Measurements from ENCODE around the gene GLB1L.
A peak's percentile ranks its signal among the peaks of the same experiment; 100 is the strongest.

Gene GLB1L

GRCh38 chr2:219245148-219245898 is at the start of gene GLB1L, which contains the start of gene STK16:
GLB1L (minus strand) TSS chr2:219245444; CDS start chr2:219243573, 1,871 bp downstream.
STK16 (plus strand) TSS chr2:219245479; CDS start chr2:219246000, 521 bp downstream.
- Histone ChIP-seq H3K9ac (ENCODE audit: low read length) (peak within 1 kb of the TSS; percentile 92), H3K27ac (ENCODE audit: low read depth, low read length) (peak within 1 kb of the TSS; percentile 94), H3K36me3 (ENCODE audit: control insufficient read depth, insufficient read depth, low read length) (peaks cover 3% of the 10 kb centered on the region), H3K4me1 (ENCODE audit: control insufficient read depth, insufficient read depth, low read length) (peaks cover 24% of the 10 kb centered on the region), H3K4me3 (ENCODE audit: low read length) (peak within 1 kb of the TSS; percentile 85), H3K27me3 (ENCODE audit: control insufficient read depth, insufficient read depth, low read length) (no peaks in the 10 kb centered on the region)

- peak overlapping the region; percentile 72 for H3K27ac ChIP-seq (ENCODE audit: low read depth, low read length)
Observed at GRCh38 chr2:219294356-219295351, 49.4 kb upstream of the GLB1L start.

GRCh38 chr2:219293736-219294231 is 48.5 kb upstream of the GLB1L start:
- H3K27ac ChIP-seq (ENCODE audit: low read depth, low read length) = no peak overlapping the region
- H3K4me3 ChIP-seq (ENCODE audit: low read length) = no peak overlapping the region
- no peaks in the 10 kb centered on the region for H3K27me3 ChIP-seq (ENCODE audit: control insufficient read depth, insufficient read depth, low read length)
- no peaks in the 10 kb centered on the region for H3K36me3 ChIP-seq (ENCODE audit: control insufficient read depth, insufficient read depth, low read length)
- no peak overlapping the region for H3K9ac ChIP-seq (ENCODE audit: low read length)
- peaks cover 10% of the 10 kb centered on the region for H3K4me1 ChIP-seq (ENCODE audit: control insufficient read depth, insufficient read depth, low read length)

More at GRCh38 chr2:219294356-219295351, 49.4 kb upstream of the GLB1L start:
- Histone ChIP-seq H3K36me3 (ENCODE audit: control insufficient read depth, insufficient read depth, low read length) (no peaks in the 10 kb centered on the region), H3K4me3 (ENCODE audit: low read length) (peak overlapping the region; percentile 56), H3K9ac (ENCODE audit: low read length) (peak overlapping the region; percentile 43), H3K27me3 (ENCODE audit: control insufficient read depth, insufficient read depth, low read length) (no peaks in the 10 kb centered on the region), H3K4me1 (ENCODE audit: control insufficient read depth, insufficient read depth, low read length) (peaks cover 6% of the 10 kb centered on the region)

- Histone ChIP-seq H3K27me3 (ENCODE audit: control insufficient read depth, insufficient read depth, low read length) (no peaks in the 10 kb centered on the region), H3K4me1 (ENCODE audit: control insufficient read depth, insufficient read depth, low read length) (peaks cover 10% of the 10 kb centered on the region), H3K4me3 (ENCODE audit: low read length) (no peak overlapping the region), H3K36me3 (ENCODE audit: control insufficient read depth, insufficient read depth, low read length) (no peaks in the 10 kb centered on the region), H3K9ac (ENCODE audit: low read length) (no peak overlapping the region), H3K27ac (ENCODE audit: low read depth, low read length) (no peak overlapping the region)
Observed at GRCh38 chr2:219292616-219293015, 47.4 kb upstream of the GLB1L start.

- H3K27ac ChIP-seq (ENCODE audit: low read depth, low read length) = no peak overlapping the region
- H3K36me3 ChIP-seq (ENCODE audit: control insufficient read depth, insufficient read depth, low read length) = no peaks in the 10 kb centered on the region
- peaks cover 10% of the 10 kb centered on the region for H3K4me1 ChIP-seq (ENCODE audit: control insufficient read depth, insufficient read depth, low read length)
- H3K9ac ChIP-seq (ENCODE audit: low read length) = no peak overlapping the region
- H3K4me3 ChIP-seq (ENCODE audit: low read length) = no peak overlapping the region
- no peaks in the 10 kb centered on the region for H3K27me3 ChIP-seq (ENCODE audit: control insufficient read depth, insufficient read depth, low read length)
Observed at GRCh38 chr2:219291910-219292490, 46.8 kb upstream of the GLB1L start.

- H3K4me3 ChIP-seq (ENCODE audit: low read length) = no peak overlapping the region
Observed at GRCh38 chr2:219291394-219291793, 46.1 kb upstream of the GLB1L start.

GRCh38 chr2:219290381-219291171 is 45.3 kb upstream of the GLB1L start:
- peaks cover 10% of the 10 kb centered on the region for H3K4me1 ChIP-seq (ENCODE audit: control insufficient read depth, insufficient read depth, low read length)

More at GRCh38 chr2:219291394-219291793, 46.1 kb upstream of the GLB1L start:
- H3K27ac ChIP-seq (ENCODE audit: low read depth, low read length) = no peak overlapping the region
- no peaks in the 10 kb centered on the region for H3K36me3 ChIP-seq (ENCODE audit: control insufficient read depth, insufficient read depth, low read length)
- H3K4me1 ChIP-seq (ENCODE audit: control insufficient read depth, insufficient read depth, low read length) = peaks cover 10% of the 10 kb centered on the region
- no peak overlapping the region for H3K9ac ChIP-seq (ENCODE audit: low read length)
- no peaks in the 10 kb centered on the region for H3K27me3 ChIP-seq (ENCODE audit: control insufficient read depth, insufficient read depth, low read length)

GRCh38 chr2:219289537-219290361 is 44.5 kb upstream of the GLB1L start:
- peaks cover 10% of the 10 kb centered on the region for H3K4me1 ChIP-seq (ENCODE audit: control insufficient read depth, insufficient read depth, low read length)

More at GRCh38 chr2:219290381-219291171, 45.3 kb upstream of the GLB1L start:
- H3K9ac ChIP-seq (ENCODE audit: low read length) = no peak overlapping the region
- no peak overlapping the region for H3K4me3 ChIP-seq (ENCODE audit: low read length)
- no peak overlapping the region for H3K27ac ChIP-seq (ENCODE audit: low read depth, low read length)
- no peaks in the 10 kb centered on the region for H3K27me3 ChIP-seq (ENCODE audit: control insufficient read depth, insufficient read depth, low read length)
- no peaks in the 10 kb centered on the region for H3K36me3 ChIP-seq (ENCODE audit: control insufficient read depth, insufficient read depth, low read length)

GRCh38 chr2:219289195-219289536 is 43.9 kb upstream of the GLB1L start:
- Histone ChIP-seq H3K4me3 (ENCODE audit: low read length) (peak overlapping the region; percentile 29), H3K9ac (ENCODE audit: low read length) (no peak overlapping the region), H3K27me3 (ENCODE audit: control insufficient read depth, insufficient read depth, low read length) (no peaks in the 10 kb centered on the region), H3K27ac (ENCODE audit: low read depth, low read length) (peak overlapping the region; percentile 56), H3K36me3 (ENCODE audit: control insufficient read depth, insufficient read depth, low read length) (peaks cover 4% of the 10 kb centered on the region), H3K4me1 (ENCODE audit: control insufficient read depth, insufficient read depth, low read length) (peaks cover 10% of the 10 kb centered on the region)

More at GRCh38 chr2:219289537-219290361, 44.5 kb upstream of the GLB1L start:
- Histone ChIP-seq H3K27me3 (ENCODE audit: control insufficient read depth, insufficient read depth, low read length) (no peaks in the 10 kb centered on the region), H3K36me3 (ENCODE audit: control insufficient read depth, insufficient read depth, low read length) (peaks cover 3% of the 10 kb centered on the region), H3K27ac (ENCODE audit: low read depth, low read length) (peak overlapping the region; percentile 67), H3K9ac (ENCODE audit: low read length) (no peak overlapping the region), H3K4me3 (ENCODE audit: low read length) (peak overlapping the region; percentile 29)

- Histone ChIP-seq H3K4me1 (ENCODE audit: control insufficient read depth, insufficient read depth, low read length) (peaks cover 10% of the 10 kb centered on the region), H3K27ac (ENCODE audit: low read depth, low read length) (no peak overlapping the region), H3K27me3 (ENCODE audit: control insufficient read depth, insufficient read depth, low read length) (no peaks in the 10 kb centered on the region), H3K36me3 (ENCODE audit: control insufficient read depth, insufficient read depth, low read length) (peaks cover 4% of the 10 kb centered on the region), H3K4me3 (ENCODE audit: low read length) (no peak overlapping the region), H3K9ac (ENCODE audit: low read length) (no peak overlapping the region)
Observed at GRCh38 chr2:219287580-219288265, 42.5 kb upstream of the GLB1L start.

All from rectal smooth muscle tissue (tissue), 1 donor.